ENCODE results near the gene TCN2. TPM values are rescaled to one million over a fixed set of nuclear protein-coding genes. Genes with fewer than 3 reads are reported as not detected.

TCN2 gene
- total RNA-seq, 1 donor from 2014 or later = 2.7 TPM

DNA sequence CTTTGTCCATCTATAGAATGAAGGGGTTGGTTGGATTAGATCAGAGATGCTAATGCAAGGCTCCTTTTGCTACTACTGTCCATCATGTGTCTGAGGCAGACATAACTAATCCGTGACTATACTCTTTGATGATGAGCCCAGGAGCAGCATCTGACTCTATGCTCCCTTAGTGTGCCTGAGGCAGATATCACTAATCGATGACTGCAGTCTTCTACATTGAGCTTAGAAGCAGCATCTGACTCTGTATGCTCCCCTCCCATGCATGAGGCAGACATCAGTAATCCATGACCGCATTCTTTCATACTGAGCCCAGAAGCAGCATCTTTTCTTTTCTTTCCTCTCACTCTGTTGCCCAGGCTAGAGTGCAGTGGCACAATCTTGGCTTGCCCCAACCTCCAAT is 4.2 kb downstream of the TCN2 start:
- H3K27me3 ChIP-seq (ENCODE audit: insufficient read depth, low read length) = no peaks in the 10 kb centered on the region
- Mint-ChIP-seq H3K36me3 (ENCODE audit: low read depth, unreplicated experiment) (peaks cover 2% of the 10 kb centered on the region), H3K4me1 (ENCODE audit: low read depth, unreplicated experiment) (peaks cover 27% of the 10 kb centered on the region), H3K27ac (ENCODE audit: unreplicated experiment) (no peak overlapping the region), H3K27me3 (ENCODE audit: low read depth, unreplicated experiment) (peaks cover 6% of the 10 kb centered on the region), H3K9me3 (ENCODE audit: unreplicated experiment) (peaks cover 2% of the 10 kb centered on the region), H3K4me3 (ENCODE audit: unreplicated experiment) (no peak overlapping the region)
- H3K9me3 ChIP-seq (ENCODE audit: insufficient read depth, low read depth, low read length) = no peaks in the 10 kb centered on the region
- H3K4me3 ChIP-seq (ENCODE audit: insufficient read depth, low read depth, low read length) = no peak overlapping the region
- H2AFZ ChIP-seq (ENCODE audit: low read depth, low read length) = no peak overlapping the region
- TF ChIP-seq EZH2 (IDR thresholded peaks at IDR 0.05; ENCODE audit: insufficient read depth, low read length) = no peak
- TF ChIP-seq, protein P1, sequence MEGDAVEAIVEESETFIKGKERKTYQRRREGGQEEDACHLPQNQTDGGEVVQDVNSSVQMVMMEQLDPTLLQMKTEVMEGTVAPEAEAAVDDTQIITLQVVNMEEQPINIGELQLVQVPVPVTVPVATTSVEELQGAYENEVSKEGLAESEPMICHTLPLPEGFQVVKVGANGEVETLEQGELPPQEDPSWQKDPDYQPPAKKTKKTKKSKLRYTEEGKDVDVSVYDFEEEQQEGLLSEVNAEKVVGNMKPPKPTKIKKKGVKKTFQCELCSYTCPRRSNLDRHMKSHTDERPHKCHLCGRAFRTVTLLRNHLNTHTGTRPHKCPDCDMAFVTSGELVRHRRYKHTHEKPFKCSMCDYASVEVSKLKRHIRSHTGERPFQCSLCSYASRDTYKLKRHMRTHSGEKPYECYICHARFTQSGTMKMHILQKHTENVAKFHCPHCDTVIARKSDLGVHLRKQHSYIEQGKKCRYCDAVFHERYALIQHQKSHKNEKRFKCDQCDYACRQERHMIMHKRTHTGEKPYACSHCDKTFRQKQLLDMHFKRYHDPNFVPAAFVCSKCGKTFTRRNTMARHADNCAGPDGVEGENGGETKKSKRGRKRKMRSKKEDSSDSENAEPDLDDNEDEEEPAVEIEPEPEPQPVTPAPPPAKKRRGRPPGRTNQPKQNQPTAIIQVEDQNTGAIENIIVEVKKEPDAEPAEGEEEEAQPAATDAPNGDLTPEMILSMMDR (IDR thresholded peaks at IDR 0.05; ENCODE audit: insufficient read depth, low read depth, low read length) = no peak
- no peaks in the 10 kb centered on the region for H3K79me2 ChIP-seq (ENCODE audit: insufficient read depth, low read length)
- no peak overlapping the region for H3K4me2 ChIP-seq (ENCODE audit: low read length)
- H3K9ac ChIP-seq (ENCODE audit: low read length) = no peak overlapping the region
- H3K4me1 ChIP-seq (ENCODE audit: insufficient read depth, low read length) = peaks cover 19% of the 10 kb centered on the region
- no peak overlapping the region for H3K27ac ChIP-seq (ENCODE audit: low read depth, low read length)
- no peaks in the 10 kb centered on the region for H4K20me1 ChIP-seq (ENCODE audit: insufficient read depth, low read length)
- no peak for DNase-seq (ENCODE audit: low read depth)
- FAIRE-seq = no peak
- H3K36me3 ChIP-seq (ENCODE audit: insufficient read depth, low read length) = no peaks in the 10 kb centered on the region

DNA sequence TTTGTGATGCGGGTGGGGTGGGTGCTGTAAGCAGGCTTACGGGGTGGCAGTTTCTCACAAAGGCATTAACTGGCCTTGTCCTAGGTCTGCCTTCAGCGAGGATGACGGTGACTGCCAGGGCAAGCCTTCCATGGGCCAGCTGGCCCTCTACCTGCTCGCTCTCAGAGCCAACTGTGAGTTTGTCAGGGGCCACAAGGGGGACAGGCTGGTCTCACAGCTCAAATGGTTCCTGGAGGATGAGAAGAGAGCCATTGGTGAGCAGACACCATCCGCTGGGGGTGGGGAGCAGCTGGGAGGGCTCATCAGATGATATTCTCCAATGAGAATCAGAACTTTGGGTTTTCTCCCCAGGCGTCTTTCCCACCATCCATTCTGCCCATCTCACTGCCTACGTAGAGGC is 5.8 kb downstream of the TCN2 start:
- Histone ChIP-seq H3K4me2 (ENCODE audit: low read length) (no peak overlapping the region), H3K4me1 (ENCODE audit: insufficient read depth, low read length) (peaks cover 14% of the 10 kb centered on the region), H3K79me2 (ENCODE audit: insufficient read depth, low read length) (no peaks in the 10 kb centered on the region), H3K9ac (ENCODE audit: low read length) (no peak overlapping the region), H3K9me3 (ENCODE audit: insufficient read depth, low read depth, low read length) (no peaks in the 10 kb centered on the region), H2AFZ (ENCODE audit: low read depth, low read length) (no peak overlapping the region), H3K36me3 (ENCODE audit: insufficient read depth, low read length) (no peaks in the 10 kb centered on the region), H3K27me3 (ENCODE audit: insufficient read depth, low read length) (no peaks in the 10 kb centered on the region), H3K27ac (ENCODE audit: low read depth, low read length) (no peak overlapping the region), H4K20me1 (ENCODE audit: insufficient read depth, low read length) (no peaks in the 10 kb centered on the region), H3K4me3 (ENCODE audit: insufficient read depth, low read depth, low read length) (no peak overlapping the region)
- DNase-seq (ENCODE audit: low read depth) (no peak), FAIRE-seq (no peak)
- no peak for TF ChIP-seq EZH2 (IDR thresholded peaks at IDR 0.05; ENCODE audit: insufficient read depth, low read length)
- TF ChIP-seq, protein P1 (IDR thresholded peaks at IDR 0.05; ENCODE audit: insufficient read depth, low read depth, low read length) = no peak
- no peak overlapping the region for H3K27ac Mint-ChIP-seq (ENCODE audit: unreplicated experiment)
- H3K36me3 Mint-ChIP-seq (ENCODE audit: low read depth, unreplicated experiment) = peaks cover 2% of the 10 kb centered on the region
- H3K9me3 Mint-ChIP-seq (ENCODE audit: unreplicated experiment) = peaks cover 2% of the 10 kb centered on the region
- peaks cover 17% of the 10 kb centered on the region for H3K27me3 Mint-ChIP-seq (ENCODE audit: low read depth, unreplicated experiment)
- peaks cover 16% of the 10 kb centered on the region for H3K4me1 Mint-ChIP-seq (ENCODE audit: low read depth, unreplicated experiment)
- H3K4me3 Mint-ChIP-seq (ENCODE audit: unreplicated experiment) = no peak overlapping the region

DNA sequence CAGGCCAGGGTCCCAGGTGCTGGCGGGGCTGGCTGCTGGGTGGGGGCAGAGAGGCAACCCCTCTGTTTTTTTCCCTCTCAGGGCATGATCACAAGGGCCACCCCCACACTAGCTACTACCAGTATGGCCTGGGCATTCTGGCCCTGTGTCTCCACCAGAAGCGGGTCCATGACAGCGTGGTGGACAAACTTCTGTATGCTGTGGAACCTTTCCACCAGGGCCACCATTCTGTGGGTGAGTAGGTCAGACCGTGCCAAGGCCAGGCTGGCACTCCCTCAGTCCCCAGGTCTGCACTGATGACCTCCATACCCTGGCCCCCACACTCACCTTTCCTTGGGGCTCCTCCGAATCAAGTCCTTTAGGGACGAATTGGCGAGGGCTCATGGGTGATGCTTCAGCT is 7.3 kb downstream of the TCN2 start:
- DNase-seq (ENCODE audit: low read depth) (no peak), FAIRE-seq (no peak)
- Mint-ChIP-seq H3K9me3 (ENCODE audit: unreplicated experiment) (peaks cover 2% of the 10 kb centered on the region), H3K36me3 (ENCODE audit: low read depth, unreplicated experiment) (peaks cover 2% of the 10 kb centered on the region), H3K4me3 (ENCODE audit: unreplicated experiment) (no peak overlapping the region), H3K27ac (ENCODE audit: unreplicated experiment) (no peak overlapping the region), H3K4me1 (ENCODE audit: low read depth, unreplicated experiment) (peaks cover 10% of the 10 kb centered on the region), H3K27me3 (ENCODE audit: low read depth, unreplicated experiment) (peaks cover 17% of the 10 kb centered on the region)
- no peak overlapping the region for H3K4me2 ChIP-seq (ENCODE audit: low read length)
- H3K79me2 ChIP-seq (ENCODE audit: insufficient read depth, low read length) = no peaks in the 10 kb centered on the region
- no peak overlapping the region for H3K9ac ChIP-seq (ENCODE audit: low read length)
- H4K20me1 ChIP-seq (ENCODE audit: insufficient read depth, low read length) = no peaks in the 10 kb centered on the region
- H3K4me1 ChIP-seq (ENCODE audit: insufficient read depth, low read length) = peaks cover 6% of the 10 kb centered on the region
- H3K9me3 ChIP-seq (ENCODE audit: insufficient read depth, low read depth, low read length) = no peaks in the 10 kb centered on the region
- H3K27ac ChIP-seq (ENCODE audit: low read depth, low read length) = no peak overlapping the region
- H3K27me3 ChIP-seq (ENCODE audit: insufficient read depth, low read length) = no peaks in the 10 kb centered on the region
- H3K4me3 ChIP-seq (ENCODE audit: insufficient read depth, low read depth, low read length) = no peak overlapping the region
- no peaks in the 10 kb centered on the region for H3K36me3 ChIP-seq (ENCODE audit: insufficient read depth, low read length)
- TF ChIP-seq EZH2 (IDR thresholded peaks at IDR 0.05; ENCODE audit: insufficient read depth, low read length) = no peak
- TF ChIP-seq, protein P1 (IDR thresholded peaks at IDR 0.05; ENCODE audit: insufficient read depth, low read depth, low read length) = no peak
- no peak overlapping the region for H2AFZ ChIP-seq (ENCODE audit: low read depth, low read length)
